Transverse colon (tissue), 4 donors: Measurements from ENCODE around the gene AXDND1.
"Not testable (repeated sequence)": the region's sequence is repeated elsewhere in the genome, so short reads cannot be mapped to it uniquely, and the experiment has no call there.

Source experiments
- EP300 ChIP-seq: sonication (generic); formaldehyde crosslinking; IDR thresholded peaks from one replicate; pipeline ENCODE4 v1.6.1; 2017; ENCODE audit warnings: antibody characterized with exemption, low read depth
- POLR2A ChIP-seq: fragments of 450-650 bp; IDR thresholded peaks from one replicate; pipeline ENCODE4 v1.6.1; 2016; ENCODE audit warnings: antibody characterized with exemption, mild to moderate bottlenecking, moderate library complexity
- POLR2AphosphoS5 ChIP-seq, 3 donors: sonication (generic); formaldehyde crosslinking; IDR thresholded peaks; one replicate each; pipeline ENCODE4 v1.6.1; 2016; ENCODE audit warnings: antibody characterized with exemption in 3 of 3
- TF ChIP-seq, protein P1 (sequence below), 5 experiments: fragments of 200-600 bp in 3 of 5; fragments of 450-650 bp in 2 of 5; sonication (generic) in 3 of 5; IDR thresholded peaks; 1 replicate in 2 of 5; 2 replicates in 3 of 5; pipeline ENCODE4 v1.5.1; 2016 to 2017; ENCODE audit warnings: antibody characterized with exemption in 5 of 5, inconsistent platforms in 3 of 5, mild to moderate bottlenecking in 2 of 5, moderate library complexity in 1 of 5

DNA sequence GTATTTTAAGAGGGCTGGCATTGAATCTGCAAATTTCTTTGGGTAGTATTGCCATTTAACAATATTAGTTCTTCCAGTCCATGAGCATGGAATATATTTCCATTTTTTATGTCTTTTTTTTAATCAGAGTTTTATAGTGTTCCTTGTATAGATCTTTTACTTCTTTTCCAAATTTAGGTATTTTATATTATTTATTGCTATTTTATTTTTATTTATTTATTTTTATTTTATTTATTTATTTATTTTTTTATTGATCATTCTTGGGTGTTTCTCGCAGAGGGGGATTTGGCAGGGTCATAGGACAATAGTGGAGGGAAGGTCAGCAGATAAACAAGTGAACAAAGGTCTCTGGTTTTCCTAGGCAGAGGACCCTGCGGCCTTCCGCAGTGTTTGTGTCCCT is 52.0 kb downstream of the AXDND1 start:
- not testable (repeated sequence) for TF ChIP-seq POLR2A; POLR2AphosphoS5 (IDR thresholded peaks at IDR 0.05); EP300
- TF ChIP-seq, protein P1, sequence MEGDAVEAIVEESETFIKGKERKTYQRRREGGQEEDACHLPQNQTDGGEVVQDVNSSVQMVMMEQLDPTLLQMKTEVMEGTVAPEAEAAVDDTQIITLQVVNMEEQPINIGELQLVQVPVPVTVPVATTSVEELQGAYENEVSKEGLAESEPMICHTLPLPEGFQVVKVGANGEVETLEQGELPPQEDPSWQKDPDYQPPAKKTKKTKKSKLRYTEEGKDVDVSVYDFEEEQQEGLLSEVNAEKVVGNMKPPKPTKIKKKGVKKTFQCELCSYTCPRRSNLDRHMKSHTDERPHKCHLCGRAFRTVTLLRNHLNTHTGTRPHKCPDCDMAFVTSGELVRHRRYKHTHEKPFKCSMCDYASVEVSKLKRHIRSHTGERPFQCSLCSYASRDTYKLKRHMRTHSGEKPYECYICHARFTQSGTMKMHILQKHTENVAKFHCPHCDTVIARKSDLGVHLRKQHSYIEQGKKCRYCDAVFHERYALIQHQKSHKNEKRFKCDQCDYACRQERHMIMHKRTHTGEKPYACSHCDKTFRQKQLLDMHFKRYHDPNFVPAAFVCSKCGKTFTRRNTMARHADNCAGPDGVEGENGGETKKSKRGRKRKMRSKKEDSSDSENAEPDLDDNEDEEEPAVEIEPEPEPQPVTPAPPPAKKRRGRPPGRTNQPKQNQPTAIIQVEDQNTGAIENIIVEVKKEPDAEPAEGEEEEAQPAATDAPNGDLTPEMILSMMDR (IDR thresholded peaks at IDR 0.05), result not testable (repeated sequence)
